Kidney tubule cell (primary cell): Measurements from ENCODE around the gene NNMT.

Experiments
- DNase-seq: peaks from one replicate; pipeline ENCODE4 v3.0.0-alpha.2; 2018; ENCODE audit warnings: low spot score

NNMT gene

DNA sequence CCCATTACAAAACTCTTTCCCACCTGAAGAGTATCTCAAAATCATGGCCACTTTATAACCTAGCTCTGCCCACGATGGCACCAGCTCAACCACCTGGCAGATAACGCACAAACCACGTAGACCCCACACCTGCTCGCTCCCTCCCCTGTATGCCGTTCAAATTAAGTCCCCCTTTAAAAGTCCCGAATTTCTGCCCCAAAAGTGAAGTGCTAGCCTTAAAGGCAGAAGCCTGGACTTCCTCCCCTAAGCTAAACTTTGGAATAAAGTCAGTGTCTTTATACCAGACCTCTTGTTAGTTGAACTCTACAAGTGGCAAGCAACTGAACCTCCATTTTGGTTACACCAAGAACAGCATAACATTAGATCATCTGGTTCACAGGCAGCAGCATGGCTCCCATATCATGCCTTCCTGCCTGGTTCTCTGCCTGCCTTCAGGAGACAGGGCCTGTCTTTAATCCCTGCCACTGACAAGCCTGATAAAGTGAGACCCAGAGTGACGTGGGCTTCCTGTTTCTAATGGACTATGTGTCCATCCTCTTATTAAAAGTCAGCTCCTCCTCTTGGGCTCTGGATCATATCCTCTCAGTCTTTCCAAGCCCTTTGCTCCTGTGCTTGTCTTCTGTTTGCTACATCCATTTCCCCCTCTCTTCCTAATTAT lies 32.6 kb upstream of the NNMT start:
- DNase-seq = no peak

DNA sequence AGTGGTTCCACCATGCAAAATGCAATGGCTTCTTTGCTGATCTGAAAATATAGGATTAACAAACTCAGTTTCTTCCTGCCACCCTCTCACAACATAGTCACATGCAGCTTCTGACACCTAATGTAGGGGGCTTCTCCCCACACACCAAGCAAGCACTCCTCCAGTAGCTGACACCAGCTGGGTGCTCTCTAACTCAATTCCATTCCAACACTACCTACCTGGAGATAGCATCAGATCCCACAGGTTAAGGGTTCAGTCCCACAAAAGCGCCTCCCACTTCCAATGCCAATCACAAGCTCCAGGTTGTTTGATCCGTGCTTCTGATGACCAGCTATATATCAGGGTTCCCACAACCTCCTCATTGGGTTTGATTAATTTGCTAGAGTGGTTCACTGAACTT lies 31.8 kb upstream of the NNMT start:
- DNase-seq = no peak

GRCh38 chr11:114265122-114265878 lies 30.9 kb upstream of the NNMT start:
- no peak for DNase-seq

GRCh38 chr11:114269498-114269897 lies 26.7 kb upstream of the NNMT start:
- DNase-seq = no peak

- DNase-seq = no peak
Measured at GRCh38 chr11:114270531-114271270, 25.5 kb upstream of the NNMT start.

GRCh38 chr11:114271316-114271715 lies 24.9 kb upstream of the NNMT start:
- DNase-seq = no peak

- DNase-seq = no peak
Measured at GRCh38 chr11:114272311-114272710, 23.9 kb upstream of the NNMT start.

- DNase-seq = no peak
Measured at GRCh38 chr11:114273071-114273470, 23.1 kb upstream of the NNMT start.

GRCh38 chr11:114273890-114274635 lies 22.1 kb upstream of the NNMT start:
- DNase-seq = no peak

DNA sequence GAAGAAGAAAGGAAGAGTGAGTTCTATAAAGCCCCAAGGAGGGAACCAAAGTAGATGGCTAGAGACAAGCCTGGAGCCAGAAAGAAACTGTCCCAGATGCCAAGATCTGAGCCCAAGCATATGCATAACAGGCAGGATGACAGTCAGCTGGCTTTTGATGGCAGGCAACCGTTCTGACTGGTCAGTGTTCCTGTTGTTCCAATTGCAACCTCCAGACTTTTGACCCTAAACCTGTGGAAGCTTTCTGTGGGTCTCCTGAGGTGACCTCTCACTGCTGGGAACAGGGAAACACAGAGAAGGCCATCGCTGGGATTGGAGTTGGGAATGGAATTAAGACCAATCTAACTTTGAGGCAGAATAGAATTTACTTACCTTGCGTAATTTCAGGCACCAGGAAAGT lies 21.6 kb upstream of the NNMT start:
- DNase-seq = no peak

DNA sequence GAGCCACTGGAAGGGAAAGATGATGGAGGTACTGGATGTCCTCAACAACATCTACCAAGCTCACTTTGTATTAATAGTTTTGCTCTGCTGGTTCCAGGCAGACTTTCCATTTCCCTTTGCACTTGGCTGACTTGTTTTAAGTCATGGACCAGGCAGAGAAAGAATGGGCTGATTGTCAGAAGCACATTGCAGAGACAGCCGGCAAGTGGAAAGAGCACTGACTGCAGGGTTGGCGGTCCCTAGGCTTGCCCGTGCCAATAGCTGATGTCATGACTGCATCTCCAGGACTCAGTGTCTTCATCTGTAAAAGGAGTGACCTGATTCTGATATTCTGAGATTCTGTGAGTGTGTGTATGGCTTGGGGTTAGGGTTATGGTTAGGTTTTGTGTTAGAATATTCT lies 20.9 kb upstream of the NNMT start:
- DNase-seq = no peak

DNA sequence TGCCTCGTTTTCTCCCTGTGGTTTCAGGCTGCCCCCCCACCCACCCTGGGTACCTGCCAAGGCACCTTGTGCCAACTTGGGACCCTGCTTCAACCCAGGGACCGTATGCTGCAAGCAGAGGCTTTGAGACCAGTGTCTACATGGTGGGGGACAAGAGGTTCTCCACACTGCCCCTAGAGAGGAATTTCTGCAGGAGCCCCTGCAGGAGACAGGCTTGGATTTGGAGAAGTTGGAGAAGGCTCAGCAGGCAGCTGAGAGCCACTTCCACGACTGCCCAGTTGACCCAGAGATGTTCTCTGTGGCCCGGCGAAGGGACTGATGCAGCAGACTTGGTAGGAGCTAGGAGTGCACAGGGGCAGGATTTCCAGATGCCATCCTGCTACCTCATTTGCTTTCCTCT lies 20.1 kb upstream of the NNMT start:
- DNase-seq = no peak

- no peak for DNase-seq
Measured at GRCh38 chr11:114277637-114278341, 18.4 kb upstream of the NNMT start.

GRCh38 chr11:114278342-114279065 lies 17.7 kb upstream of the NNMT start:
- DNase-seq = no peak

DNA sequence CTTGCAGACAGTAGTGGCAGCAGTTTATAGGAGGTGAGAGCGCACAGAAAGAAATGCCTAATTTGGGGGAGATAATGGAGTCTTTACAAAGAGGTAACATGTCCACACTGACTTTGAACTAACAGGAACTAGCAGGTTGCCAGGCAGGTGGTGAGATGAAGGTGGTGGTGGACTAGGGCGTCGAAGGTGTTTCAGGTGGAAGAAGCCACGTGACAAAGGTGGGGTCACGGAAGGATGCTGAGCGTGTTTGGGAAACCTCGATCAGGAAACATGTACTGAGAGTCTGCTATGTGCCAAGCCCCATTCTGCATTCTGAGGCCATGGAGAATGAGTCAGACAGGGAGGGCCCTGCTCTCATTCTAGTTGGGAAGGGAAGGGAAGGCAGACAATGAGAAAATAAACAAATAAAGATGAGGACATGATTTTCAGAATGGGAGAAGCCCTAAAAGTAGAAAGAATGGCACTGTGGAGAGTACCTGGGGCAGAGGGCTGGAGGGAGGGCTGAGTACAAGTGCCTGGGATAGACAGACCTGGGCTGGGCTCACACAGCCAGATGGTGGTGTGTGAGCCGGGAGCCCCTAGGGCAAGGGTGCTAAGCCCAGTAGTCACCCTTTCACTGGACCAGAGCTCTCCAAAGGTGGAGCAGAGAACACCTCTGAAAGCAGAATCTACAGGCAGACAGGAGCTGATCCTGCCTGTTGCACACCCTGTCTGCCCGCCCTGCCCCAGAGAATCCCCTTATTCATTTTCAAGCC lies 16.2 kb upstream of the NNMT start:
- no peak for DNase-seq

- peak; percentile 82 for DNase-seq
Measured at GRCh38 chr11:114280696-114281095, 15.5 kb upstream of the NNMT start.

- DNase-seq = no peak
Measured at GRCh38 chr11:114281388-114281956, 14.7 kb upstream of the NNMT start.

DNA sequence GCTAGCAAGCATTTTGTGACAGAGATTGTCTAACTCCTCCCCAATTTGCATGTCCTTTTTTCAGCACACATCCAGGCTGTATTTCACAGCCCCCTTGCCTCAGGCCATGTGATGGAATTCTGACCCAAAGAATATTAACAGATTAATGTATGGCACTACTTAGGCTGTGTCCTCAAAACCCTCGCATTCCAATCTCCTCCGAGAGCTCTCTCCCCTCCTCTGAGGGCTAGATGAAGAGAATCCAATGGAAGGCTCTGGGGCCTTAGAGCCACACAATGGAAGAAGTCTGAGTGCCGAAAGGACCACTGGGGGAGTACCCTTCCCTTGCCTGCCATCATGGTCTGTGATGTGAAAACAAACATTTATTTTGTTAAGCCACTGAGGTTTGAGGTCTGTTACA lies 13.7 kb upstream of the NNMT start:
- DNase-seq = no peak

- DNase-seq = no peak
Measured at GRCh38 chr11:114283422-114283821, 12.8 kb upstream of the NNMT start.

GRCh38 chr11:114284021-114284420 lies 12.2 kb upstream of the NNMT start:
- DNase-seq = no peak
